Kidney (tissue), 14 donors: ENCODE measurements around the gene CXCL16. TPM values are rescaled to one million over a fixed set of nuclear protein-coding genes. Genes with fewer than 3 reads are reported as not detected.
"Not testable (repeated sequence)": the region's sequence is repeated elsewhere in the genome, so short reads cannot be mapped to it uniquely, and the experiment has no call there.

Experiments
- DNase-seq, 5 donors: peaks; one replicate each; pipeline ENCODE4 v3.0.0-alpha.2; 2013 to 2020
- FAIRE-seq: peaks from 2 replicates; lab custom pipeline; 2012; peaks lifted over from hg19 to GRCh38; lab: Jason Lieb, UNC
- H3K27ac ChIP-seq, 2 donors: one replicate each; pipeline ENCODE4 v1.7.0; 2013; ENCODE audit warnings: low read depth in 2 of 2, low read length in 2 of 2, inconsistent platforms in 1 of 2
- H3K27me3 ChIP-seq: one replicate; pipeline ENCODE4 v1.7.1; 2013; ENCODE audit warnings: low read length, inconsistent platforms; ENCODE audit not compliant: control insufficient read depth, insufficient read depth
- H3K36me3 ChIP-seq, 3 donors: one replicate each; pipeline versions ENCODE4 v1.7.0 to v1.7.1; 2013; ENCODE audit warnings: low read length in 3 of 3, control low read depth in 1 of 3, inconsistent platforms in 1 of 3; ENCODE audit not compliant: insufficient read depth in 3 of 3, control insufficient read depth in 2 of 3
- H3K4me1 ChIP-seq, 3 donors: one replicate each; pipeline versions ENCODE4 v1.7.0 to v1.7.1; 2013; ENCODE audit warnings: low read length in 3 of 3, inconsistent platforms in 1 of 3, low read depth in 1 of 3; ENCODE audit not compliant: control insufficient read depth in 2 of 3, insufficient read depth in 2 of 3
- H3K4me3 ChIP-seq, 3 donors: one replicate each; pipeline versions ENCODE4 v1.7.0 to v1.8.1; 2013; ENCODE audit warnings: low read length in 3 of 3, control low read depth in 1 of 3, inconsistent platforms in 1 of 3
- H3K9ac ChIP-seq, 3 donors: one replicate each; pipeline versions ENCODE4 v1.7.0 to v1.7.1; 2013; ENCODE audit warnings: low read length in 3 of 3, control low read depth in 1 of 3, inconsistent platforms in 1 of 3
- H3K9me3 ChIP-seq, 3 donors: one replicate each; pipeline versions ENCODE4 v1.7.0 to v1.7.1; 2013; ENCODE audit warnings: low read length in 3 of 3, control low read depth in 1 of 3, inconsistent platforms in 1 of 3; ENCODE audit not compliant: control insufficient read depth in 2 of 3, insufficient read depth in 1 of 3
- CTCF ChIP-seq: IDR thresholded peaks from 3 replicates; pipeline ENCODE4 v1.5.1; 2012; ENCODE audit warnings: mild to moderate bottlenecking, moderate library complexity, borderline replicate concordance; ENCODE audit not compliant: insufficient read depth; ENCODE audit errors: extremely low read depth
- intact Hi-C: fragments of 100-400 bp; cut with DNase I; formaldehyde crosslinking; loops from one replicate; pipeline ENCODE4 v1.11.1; 2022
- polyA plus RNA-seq: library from polyadenylated mRNA; stranded (reverse); fragments of 350-450 nt; fragmentation: Illumina TruSeq; extraction: RNeasy Lipid Tissue Mini Kit (QIAGEN cat#74804); gene quantifications from one replicate; pipeline ENCODE4 v1.2.3, GENCODE V29; 2014; ENCODE audit warnings: low read depth, low replicate concordance; ENCODE audit not compliant: insufficient read depth
- total RNA-seq: library from RNA; stranded (reverse); fragmentation: NEBNext Ultra II Directional; extraction: Animal tissue kit (Norgen Biotek cat#: 25700); gene quantifications from one replicate; pipeline ENCODE4 v1.2.1, GENCODE V29; 2021
- donor health status: control.
- donor health status: control.
- donor health status: control.
- donor health status: control.
- donor health status: control.
- donor health status: DM: yes; HTN: yes; CAD: no.
- donor health status: Normal renal cell carcinoma (clear cell type).

Gene CXCL16
- total and polyA plus RNA-seq, 2 donors from 2014 or later, result 22.5 to 83.0 TPM

DNA sequence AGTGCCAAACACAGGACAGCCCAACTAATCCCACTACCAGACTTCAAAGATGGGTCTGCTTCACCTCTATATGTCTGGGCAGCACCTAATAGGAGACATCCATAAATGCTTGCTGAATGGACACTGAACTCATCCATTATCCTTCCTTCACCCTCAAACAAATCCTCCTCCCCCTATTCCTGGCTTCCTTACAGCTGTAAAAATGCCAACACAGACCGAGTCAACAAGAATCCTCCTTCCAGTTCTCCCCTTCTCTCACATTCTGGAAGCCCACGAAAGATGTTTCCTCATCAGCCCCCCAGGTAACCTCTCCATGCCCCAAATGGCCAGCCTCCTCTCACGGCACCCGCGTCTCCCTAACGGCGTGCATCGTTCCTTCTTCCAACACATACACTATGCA lies 48.0 kb downstream of the CXCL16 start:
- Histone ChIP-seq H3K27me3 (no peaks in the 10 kb centered on the region), H3K4me3 (no peak overlapping the region), H3K9me3 (no peaks in the 10 kb centered on the region), H3K36me3 (peaks cover 0 to 10% (median 0%) of the 10 kb centered on the region in 3 donors), H3K9ac (no peak overlapping the region), H3K4me1 (no peaks in the 10 kb centered on the region), H3K27ac (no peak overlapping the region)
- intact Hi-C loops, result no loop called here
- DNase-seq, result no peak
- no peak for FAIRE-seq
- no peak for TF ChIP-seq CTCF

DNA sequence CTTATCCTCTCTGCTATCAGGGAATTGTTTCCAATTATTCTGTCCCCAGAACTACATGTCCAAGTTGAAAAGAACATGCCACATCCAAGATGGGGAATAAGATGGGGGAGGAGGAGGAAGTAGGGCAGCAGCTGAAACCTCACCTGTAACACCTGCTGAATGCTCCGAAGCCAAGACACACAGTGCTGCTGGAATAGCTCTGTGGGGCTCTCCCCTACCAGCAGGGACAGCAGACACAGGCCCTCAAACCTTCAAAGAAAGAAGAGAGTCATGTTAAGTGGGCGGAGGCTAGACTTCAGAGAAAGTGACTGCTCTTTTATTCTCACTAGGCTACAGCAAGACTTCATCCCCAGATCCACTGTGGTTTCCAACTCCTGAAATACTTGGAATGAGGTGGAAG lies 49.0 kb downstream of the CXCL16 start:
- FAIRE-seq, result no peak
- no peak overlapping the region for H3K27ac ChIP-seq

GRCh38 chr17:4689872-4690271 lies 49.9 kb downstream of the CXCL16 start:
- H3K36me3 ChIP-seq, result peaks cover 0 to 10% (median 2%) of the 10 kb centered on the region in 3 donors
- H3K9me3 ChIP-seq, H3K4me1 ChIP-seq, H3K9ac ChIP-seq, FAIRE-seq, DNase-seq, H3K4me3 ChIP-seq, H3K27ac ChIP-seq, intact Hi-C loops, H3K27me3 ChIP-seq: not testable (repeated sequence)

More for the DNA sequence above, 49.0 kb downstream of the CXCL16 start:
- DNase-seq, result no peak
- no peak for TF ChIP-seq CTCF
- Histone ChIP-seq H3K4me1 (no peaks in the 10 kb centered on the region), H3K36me3 (peaks cover 0 to 10% (median 2%) of the 10 kb centered on the region in 3 donors), H3K27me3 (no peaks in the 10 kb centered on the region), H3K9ac (no peak overlapping the region), H3K4me3 (no peak overlapping the region), H3K9me3 (no peaks in the 10 kb centered on the region)
- intact Hi-C loops, result no loop called here

GRCh38 chr17:4683739-4684138 lies 56.0 kb downstream of the CXCL16 start:
- FAIRE-seq, H3K9ac ChIP-seq, intact Hi-C loops: not testable (repeated sequence)

More at GRCh38 chr17:4683739-4684138, 56.0 kb downstream of the CXCL16 start:
- not testable (repeated sequence) for H3K27me3 ChIP-seq, H3K4me1 ChIP-seq, DNase-seq, H3K4me3 ChIP-seq, H3K9me3 ChIP-seq, H3K27ac ChIP-seq
- H3K36me3 ChIP-seq, result peaks cover 4 to 18% (median 17%) of the 10 kb centered on the region in 3 donors

Other genes starting within 250 kb of the CXCL16 start
- gene SPNS2, start 241.0 kb downstream of the CXCL16 start, total RNA-seq, result 60.5 TPM
- gene SPNS2, start 241.0 kb downstream of the CXCL16 start, polyA plus RNA-seq, result 75.1 TPM
- 51.6 TPM for gene MYBBP1A, start 184.5 kb downstream of the CXCL16 start, total RNA-seq
- gene MYBBP1A, start 184.5 kb downstream of the CXCL16 start, polyA plus RNA-seq, result 11.9 TPM
- gene GGT6, start 179.4 kb downstream of the CXCL16 start, total RNA-seq, result 16.8 TPM
- 51.4 TPM for gene GGT6, start 179.4 kb downstream of the CXCL16 start, polyA plus RNA-seq
- gene SMTNL2, start 155.4 kb downstream of the CXCL16 start, total RNA-seq, result 25.6 TPM
- gene SMTNL2, start 155.4 kb downstream of the CXCL16 start, polyA plus RNA-seq, result 58.1 TPM
- not detected for gene ALOX15, start 98.2 kb downstream of the CXCL16 start, total RNA-seq
- gene ALOX15, start 98.2 kb downstream of the CXCL16 start, polyA plus RNA-seq, result not detected
- 49.0 TPM for gene PELP1, start 35.8 kb downstream of the CXCL16 start, total RNA-seq
- gene PELP1, start 35.8 kb downstream of the CXCL16 start, polyA plus RNA-seq, result 20.9 TPM
- gene ARRB2, start 29.3 kb downstream of the CXCL16 start, total RNA-seq, result 63.1 TPM
- gene ARRB2, start 29.3 kb downstream of the CXCL16 start, polyA plus RNA-seq, result 32.8 TPM
- gene MED11, start 8.5 kb downstream of the CXCL16 start, total RNA-seq, result 19.0 TPM
- gene MED11, start 8.5 kb downstream of the CXCL16 start, polyA plus RNA-seq, result 58.4 TPM
- gene ZMYND15, start 95 bp downstream of the CXCL16 start, total RNA-seq, result 5.1 TPM
- gene ZMYND15, start 95 bp downstream of the CXCL16 start, polyA plus RNA-seq, result 1.3 TPM
- gene TM4SF5, start 32.0 kb upstream of the CXCL16 start, total RNA-seq, result 0.88 TPM
- gene TM4SF5, start 32.0 kb upstream of the CXCL16 start, polyA plus RNA-seq, result 31.3 TPM
- 3.0 TPM for gene VMO1, start 46.4 kb upstream of the CXCL16 start, total RNA-seq
- gene VMO1, start 46.4 kb upstream of the CXCL16 start, polyA plus RNA-seq, result 2.5 TPM
- 0.35 TPM for gene GLTPD2, start 49.0 kb upstream of the CXCL16 start, total RNA-seq
- 12.5 TPM for gene GLTPD2, start 49.0 kb upstream of the CXCL16 start, polyA plus RNA-seq
- gene PSMB6, start 56.2 kb upstream of the CXCL16 start, total RNA-seq, result 103 TPM
- gene PSMB6, start 56.2 kb upstream of the CXCL16 start, polyA plus RNA-seq, result 317 TPM
- 45.4 TPM for gene PLD2, start 67.2 kb upstream of the CXCL16 start, total RNA-seq
- gene PLD2, start 67.2 kb upstream of the CXCL16 start, polyA plus RNA-seq, result 9.2 TPM
- 118 TPM for gene MINK1, start 93.4 kb upstream of the CXCL16 start, total RNA-seq
- gene MINK1, start 93.4 kb upstream of the CXCL16 start, polyA plus RNA-seq, result 21.2 TPM
- 4.4 TPM for gene C17orf107, start 159.6 kb upstream of the CXCL16 start, total RNA-seq
- gene C17orf107, start 159.6 kb upstream of the CXCL16 start, polyA plus RNA-seq, result 2.5 TPM
- gene CHRNE, start 163.2 kb upstream of the CXCL16 start, total RNA-seq, result 1.3 TPM
- gene CHRNE, start 163.2 kb upstream of the CXCL16 start, polyA plus RNA-seq, result 0.82 TPM
- gene GP1BA, start 192.3 kb upstream of the CXCL16 start, total RNA-seq, result not detected
- gene GP1BA, start 192.3 kb upstream of the CXCL16 start, polyA plus RNA-seq, result not detected
- gene SLC25A11, start 200.1 kb upstream of the CXCL16 start, total RNA-seq, result 60.0 TPM
- gene SLC25A11, start 200.1 kb upstream of the CXCL16 start, polyA plus RNA-seq, result 173 TPM
- gene RNF167, start 200.3 kb upstream of the CXCL16 start, total RNA-seq, result 95.0 TPM
- 188 TPM for gene RNF167, start 200.3 kb upstream of the CXCL16 start, polyA plus RNA-seq
- 496 TPM for gene PFN1, start 208.6 kb upstream of the CXCL16 start, total RNA-seq
- 614 TPM for gene PFN1, start 208.6 kb upstream of the CXCL16 start, polyA plus RNA-seq
- 6.9 TPM for gene ENO3, start 211.2 kb upstream of the CXCL16 start, total RNA-seq
- gene ENO3, start 211.2 kb upstream of the CXCL16 start, polyA plus RNA-seq, result 17.8 TPM
- 73.6 TPM for gene SPAG7, start 227.9 kb upstream of the CXCL16 start, total RNA-seq
- gene SPAG7, start 227.9 kb upstream of the CXCL16 start, polyA plus RNA-seq, result 157 TPM
- gene CAMTA2, start 247.7 kb upstream of the CXCL16 start, total RNA-seq, result 47.1 TPM
- gene CAMTA2, start 247.7 kb upstream of the CXCL16 start, polyA plus RNA-seq, result 40.1 TPM